Activated T-cell treated with anti-CD3 and anti-CD28 coated beads for 24 hours (primary cell): ENCODE measurements around the gene ARFGAP1.
A peak's percentile ranks its signal among the peaks of the same experiment; 100 is the strongest.

Experiments
- DNase-seq: peaks from one replicate; pipeline ENCODE4 v3.0.0-alpha.2; 2020; ENCODE audit warnings: low read depth

Gene ARFGAP1

GRCh38 chr20:63279931-63280330 lies 7.3 kb downstream of the ARFGAP1 start:
- no peak for DNase-seq

DNA sequence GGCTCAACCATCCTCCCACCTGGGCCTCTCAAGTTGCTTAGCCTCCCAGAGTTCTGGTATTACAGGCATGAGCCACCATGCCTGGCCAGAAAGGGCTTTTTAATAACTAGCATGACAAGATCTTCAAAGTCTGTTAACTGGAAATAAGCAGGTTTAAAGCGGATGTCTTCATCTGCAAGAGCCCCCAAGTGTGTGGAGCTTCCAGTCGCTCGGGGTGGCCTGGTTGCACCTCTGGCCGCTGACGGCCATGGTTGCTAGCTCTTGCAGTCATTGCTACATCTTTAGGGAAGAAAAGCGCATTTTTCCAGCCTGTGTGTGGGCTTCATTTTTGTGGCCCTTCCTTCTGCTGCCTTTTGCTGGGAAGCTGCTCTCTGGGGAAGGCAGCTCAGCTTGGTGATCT lies 7.8 kb downstream of the ARFGAP1 start:
- no peak for DNase-seq

- DNase-seq: no peak
Measured at GRCh38 chr20:63280929-63281545, 8.4 kb downstream of the ARFGAP1 start.

GRCh38 chr20:63281742-63282665 lies 9.4 kb downstream of the ARFGAP1 start:
- no peak for DNase-seq

GRCh38 chr20:63282946-63283345 lies 10.3 kb downstream of the ARFGAP1 start:
- no peak for DNase-seq

DNA sequence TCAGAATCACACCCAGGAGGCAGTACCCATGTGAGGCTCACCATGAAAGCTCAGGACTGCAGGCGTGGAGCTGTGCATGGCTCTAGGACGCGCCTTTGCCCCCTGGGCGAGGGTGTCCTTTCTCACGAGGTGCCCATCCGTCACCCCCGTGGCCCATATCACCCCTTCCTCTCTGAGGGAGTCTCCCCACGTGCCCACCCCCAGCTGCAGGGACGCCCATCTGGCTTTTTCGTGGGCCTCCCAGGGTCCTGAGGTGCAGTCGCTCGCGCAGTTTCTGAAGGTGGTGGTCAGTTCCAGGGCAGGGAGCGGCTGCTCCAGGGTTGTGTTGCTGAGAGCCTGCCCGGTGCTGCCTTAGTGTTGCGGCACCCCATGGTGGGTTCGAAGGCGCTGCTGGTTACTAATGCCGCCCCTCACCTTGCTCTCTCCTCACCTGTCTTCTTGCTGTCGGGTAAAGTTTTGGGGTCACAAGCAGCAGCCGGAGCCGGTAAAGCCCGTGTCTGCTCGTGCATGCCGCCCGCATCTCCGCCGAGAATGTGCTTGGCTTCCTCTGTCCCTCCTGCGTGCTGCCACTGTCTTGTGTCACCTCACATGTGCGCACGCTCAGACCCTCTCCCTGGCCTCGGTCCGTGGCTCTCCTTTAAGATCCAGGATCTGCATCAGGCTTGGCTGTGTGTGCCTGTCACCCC lies 10.9 kb downstream of the ARFGAP1 start:
- no peak for DNase-seq

DNA sequence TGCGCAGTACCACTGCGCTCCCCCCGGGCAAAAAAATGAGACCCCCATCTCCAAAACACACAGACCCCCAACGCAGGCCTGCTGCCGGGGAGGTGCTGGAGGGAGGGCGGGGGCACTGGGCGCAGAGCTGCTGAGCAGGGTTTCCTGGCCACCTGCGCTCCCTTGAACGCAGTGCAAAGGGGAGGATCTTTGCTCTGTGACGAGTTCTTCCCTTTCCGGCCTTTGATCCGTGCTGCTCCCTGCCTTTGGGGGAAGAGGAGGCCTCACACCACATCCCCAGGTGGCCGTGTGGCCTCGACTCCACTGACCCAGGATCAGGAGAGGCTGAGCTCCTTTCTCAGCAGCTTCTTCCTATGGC lies 11.4 kb downstream of the ARFGAP1 start:
- no peak for DNase-seq

- no peak for DNase-seq
Measured at GRCh38 chr20:63284544-63284949, 11.9 kb downstream of the ARFGAP1 start.

GRCh38 chr20:63284981-63285524 lies 12.4 kb downstream of the ARFGAP1 start:
- DNase-seq: no peak

- DNase-seq: no peak
Measured at GRCh38 chr20:63285636-63286615, 13.3 kb downstream of the ARFGAP1 start.

DNA sequence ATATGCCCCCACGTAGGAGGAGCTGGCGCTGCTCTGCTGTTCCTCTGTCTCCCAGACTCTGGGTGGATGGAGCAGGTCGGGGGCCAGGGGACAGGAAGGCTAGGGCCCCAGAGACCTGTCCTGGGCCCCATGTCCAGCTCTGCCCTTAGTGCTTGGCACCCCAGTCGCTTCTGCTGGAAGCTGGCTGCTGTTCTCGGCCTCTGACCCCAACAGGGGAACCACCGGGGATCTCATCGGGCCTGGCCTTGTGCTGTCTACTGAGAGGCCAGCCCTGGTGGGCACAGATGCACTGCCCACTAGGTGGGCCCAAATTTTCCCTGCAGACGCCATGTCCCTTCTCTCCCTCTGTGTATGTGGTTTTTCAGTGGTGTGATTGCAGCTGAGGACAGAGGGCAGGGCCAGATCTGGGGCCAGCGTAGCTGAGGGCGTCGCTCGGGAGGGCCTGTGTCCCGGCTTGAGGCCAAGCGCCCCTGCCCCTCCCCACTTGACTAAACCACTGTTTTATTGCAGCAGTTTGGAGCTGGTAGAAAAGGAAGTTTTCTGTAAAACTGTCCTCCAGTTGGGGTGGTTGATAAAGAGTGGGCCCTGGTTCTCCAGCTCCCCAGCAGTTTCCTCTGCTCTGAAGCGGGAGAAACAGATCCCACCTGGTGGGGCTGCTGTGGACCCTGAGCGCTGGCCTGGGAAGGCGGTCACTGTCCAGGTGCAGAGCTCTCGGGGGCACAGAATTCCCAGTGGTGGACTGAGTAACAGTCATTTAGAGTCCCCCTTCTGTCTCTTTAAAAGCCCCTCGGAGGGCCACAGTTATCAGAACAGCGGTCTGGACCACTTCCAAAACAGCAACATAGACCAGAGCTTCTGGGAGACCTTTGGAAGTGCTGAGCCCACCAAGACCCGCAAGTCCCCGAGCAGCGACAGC lies 14.4 kb downstream of the ARFGAP1 start:
- DNase-seq: no peak

GRCh38 chr20:63287697-63288580 lies 15.3 kb downstream of the ARFGAP1 start:
- no peak for DNase-seq

DNA sequence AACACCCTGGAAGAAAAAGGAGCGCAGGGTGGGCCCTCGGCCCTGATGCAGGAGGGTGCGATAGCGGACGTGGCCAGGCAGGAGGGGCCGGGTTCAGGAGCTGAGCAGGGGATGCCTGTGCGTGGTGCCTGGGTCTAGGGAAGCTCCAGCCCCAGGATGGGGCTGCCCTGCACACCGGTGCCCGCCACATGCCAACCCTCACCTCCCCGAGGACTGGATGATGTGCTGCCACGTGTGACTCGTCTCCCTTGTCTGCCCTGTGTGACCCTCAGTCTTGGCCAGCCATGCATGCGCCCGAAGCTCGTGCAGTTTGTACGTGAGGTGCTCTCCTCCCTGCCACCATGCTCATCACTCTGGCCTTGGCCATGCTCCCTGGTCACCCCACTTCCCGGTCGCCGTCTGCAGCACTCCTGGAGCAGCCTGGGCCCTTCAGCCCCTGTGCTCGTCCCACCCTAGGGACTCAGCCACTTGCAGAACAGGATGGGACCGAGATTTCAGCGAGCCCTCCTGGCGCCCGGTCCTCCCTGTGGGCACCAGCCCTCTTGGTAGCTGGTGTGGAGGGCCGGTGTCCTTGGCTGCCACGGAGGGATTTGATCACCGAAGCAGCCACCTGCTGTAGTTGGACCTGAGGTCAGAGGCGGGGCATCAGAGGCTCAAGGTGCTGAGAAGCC lies 16.1 kb downstream of the ARFGAP1 start:
- DNase-seq: no peak

DNA sequence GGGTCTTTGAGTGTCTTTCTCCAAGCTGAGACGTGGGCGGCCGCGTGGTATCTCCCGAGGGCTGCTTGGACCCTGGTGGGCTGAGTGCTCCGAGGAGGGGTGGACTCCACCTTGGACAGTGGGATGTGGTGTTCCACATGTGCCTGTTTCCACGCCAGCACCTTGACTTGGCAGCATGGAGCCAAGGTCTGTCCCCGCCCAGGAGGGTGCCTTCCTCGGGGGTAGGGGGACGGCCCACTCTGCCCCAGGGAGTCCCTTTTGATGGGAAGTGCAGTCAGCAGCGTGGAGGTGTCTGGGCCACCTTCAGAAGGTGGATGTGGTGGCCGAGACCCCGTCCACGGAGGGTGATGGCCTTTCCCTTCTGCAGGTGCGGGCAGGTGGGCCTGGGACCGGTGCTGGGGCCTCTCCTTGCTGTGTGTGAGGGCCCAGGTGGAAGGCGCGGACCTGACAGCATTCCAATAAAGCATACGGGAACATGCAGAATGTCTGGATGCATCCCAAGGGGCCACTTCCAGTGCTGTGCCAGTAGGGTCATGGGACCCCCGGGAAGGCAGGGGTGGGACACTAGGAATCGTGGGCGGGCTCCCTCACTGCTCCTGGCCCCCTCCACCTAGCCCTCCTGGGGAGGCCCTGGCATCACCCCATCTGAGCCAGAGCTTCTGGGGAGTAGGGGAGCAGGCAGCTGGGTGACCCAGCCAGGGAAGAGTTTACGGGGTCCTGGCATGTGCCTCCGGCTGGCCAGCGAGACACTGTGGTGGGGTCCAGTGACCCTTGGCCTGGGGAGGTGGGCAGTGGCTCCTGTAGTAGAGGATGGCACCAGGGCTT lies 16.9 kb downstream of the ARFGAP1 start:
- DNase-seq: no peak

- no peak for DNase-seq
Measured at GRCh38 chr20:63290136-63290676, 17.6 kb downstream of the ARFGAP1 start.

DNA sequence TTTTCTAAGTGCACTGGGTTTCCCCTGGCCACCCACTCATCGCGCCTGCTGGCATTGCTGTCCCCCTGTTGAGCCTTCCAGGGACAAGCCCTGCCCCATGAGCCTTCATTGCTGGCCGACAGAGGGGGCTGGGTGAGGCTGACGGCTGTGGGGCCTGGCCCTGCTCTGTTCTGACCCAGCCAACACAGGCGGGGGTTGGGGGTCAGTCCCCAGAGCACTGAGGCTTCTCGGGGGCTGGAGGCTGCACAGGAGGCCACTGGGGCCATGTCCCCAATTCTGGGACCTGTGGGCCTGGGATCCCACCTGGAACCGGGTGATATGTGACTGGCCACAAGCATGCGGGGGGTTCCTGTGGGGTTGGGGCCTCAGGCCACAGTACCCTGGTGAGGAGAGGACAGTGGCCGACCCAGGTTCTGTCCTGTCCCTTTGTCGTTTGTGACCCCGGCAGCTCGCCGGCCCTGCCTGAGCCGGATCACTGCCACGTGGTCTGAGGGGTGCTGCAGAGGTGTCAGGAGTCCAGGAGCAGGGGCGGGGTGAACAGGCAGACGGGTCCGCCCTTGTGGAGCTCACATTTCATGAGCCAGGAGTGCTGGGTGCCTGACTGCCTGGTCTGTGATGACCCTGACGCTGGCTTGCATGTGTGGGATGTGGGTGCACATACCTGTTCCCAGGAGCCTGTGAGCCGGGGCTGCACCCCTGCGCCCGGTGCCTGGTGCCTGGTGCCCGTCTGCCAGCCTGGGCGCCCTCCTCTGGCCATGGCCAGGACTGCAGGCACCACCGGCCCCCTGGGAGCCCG lies 18.3 kb downstream of the ARFGAP1 start:
- peak; percentile 59 for DNase-seq

DNA sequence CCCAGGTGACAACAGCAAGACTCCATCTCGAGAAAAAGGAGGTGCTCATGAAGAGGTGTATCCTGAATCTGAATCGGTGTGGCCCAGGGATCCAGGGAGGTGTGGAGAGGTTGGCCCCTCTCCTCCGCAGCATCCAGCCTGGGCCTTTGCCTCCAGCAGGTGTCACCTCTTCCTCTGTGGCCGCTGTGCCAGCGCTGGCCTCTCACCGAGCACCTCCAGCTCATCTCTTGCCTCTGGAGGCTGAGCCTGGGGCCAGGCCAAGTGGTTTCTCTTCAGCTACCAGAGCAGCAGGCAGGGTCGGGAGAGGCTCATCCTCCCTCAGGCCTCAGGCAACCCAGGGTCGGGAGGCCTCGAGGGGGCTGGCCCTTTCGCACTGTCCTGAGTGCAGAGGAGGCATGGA lies 19.2 kb downstream of the ARFGAP1 start:
- no peak for DNase-seq
